C4-2B (cell line): ENCODE results near the gene ZNF28.
"Not testable (repeated sequence)": the region's sequence is repeated elsewhere in the genome, so short reads cannot be mapped to it uniquely, and the experiment has no call there.

ENCODE experiments used
- H3K27ac ChIP-seq: fragments of 450-650 bp; 2 replicates; pipeline ENCODE4 v1.5.1; 2017
- ZFX ChIP-seq: fragments of 450-650 bp; IDR thresholded peaks from 2 replicates; pipeline ENCODE4 v1.6.1; 2017
- TF ChIP-seq, protein P1 (sequence below): fragments of 450-650 bp; conservative IDR thresholded peaks from 2 replicates; pipeline ENCODE4 v1.5.1; 2017; ENCODE audit warnings: mild to moderate bottlenecking

Gene ZNF28

DNA sequence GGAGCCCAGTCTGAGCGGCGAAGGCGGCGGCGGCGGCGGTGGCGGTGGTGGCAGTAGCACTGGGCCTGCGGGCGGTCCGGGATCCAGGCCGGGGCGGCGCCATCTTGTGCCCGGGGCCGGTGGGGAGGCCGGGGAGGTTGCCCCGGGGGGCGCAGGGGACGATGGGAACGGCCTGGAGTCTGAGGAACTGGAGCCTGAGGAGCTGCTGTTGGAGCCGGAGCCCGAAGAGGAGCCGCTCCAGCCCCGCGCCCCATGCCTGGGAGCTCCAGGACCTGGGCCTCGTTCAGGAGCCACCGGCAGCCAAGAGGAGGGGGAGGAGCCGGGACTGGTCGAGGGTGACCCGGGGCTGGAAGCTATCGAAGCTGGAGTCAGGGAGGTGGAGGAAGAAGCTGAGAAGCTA is 11.6 kb downstream of the ZNF28 start:
- no peak for TF ChIP-seq ZFX
- TF ChIP-seq, protein P1, sequence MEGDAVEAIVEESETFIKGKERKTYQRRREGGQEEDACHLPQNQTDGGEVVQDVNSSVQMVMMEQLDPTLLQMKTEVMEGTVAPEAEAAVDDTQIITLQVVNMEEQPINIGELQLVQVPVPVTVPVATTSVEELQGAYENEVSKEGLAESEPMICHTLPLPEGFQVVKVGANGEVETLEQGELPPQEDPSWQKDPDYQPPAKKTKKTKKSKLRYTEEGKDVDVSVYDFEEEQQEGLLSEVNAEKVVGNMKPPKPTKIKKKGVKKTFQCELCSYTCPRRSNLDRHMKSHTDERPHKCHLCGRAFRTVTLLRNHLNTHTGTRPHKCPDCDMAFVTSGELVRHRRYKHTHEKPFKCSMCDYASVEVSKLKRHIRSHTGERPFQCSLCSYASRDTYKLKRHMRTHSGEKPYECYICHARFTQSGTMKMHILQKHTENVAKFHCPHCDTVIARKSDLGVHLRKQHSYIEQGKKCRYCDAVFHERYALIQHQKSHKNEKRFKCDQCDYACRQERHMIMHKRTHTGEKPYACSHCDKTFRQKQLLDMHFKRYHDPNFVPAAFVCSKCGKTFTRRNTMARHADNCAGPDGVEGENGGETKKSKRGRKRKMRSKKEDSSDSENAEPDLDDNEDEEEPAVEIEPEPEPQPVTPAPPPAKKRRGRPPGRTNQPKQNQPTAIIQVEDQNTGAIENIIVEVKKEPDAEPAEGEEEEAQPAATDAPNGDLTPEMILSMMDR, result no peak
- no peak overlapping the region for H3K27ac ChIP-seq

DNA sequence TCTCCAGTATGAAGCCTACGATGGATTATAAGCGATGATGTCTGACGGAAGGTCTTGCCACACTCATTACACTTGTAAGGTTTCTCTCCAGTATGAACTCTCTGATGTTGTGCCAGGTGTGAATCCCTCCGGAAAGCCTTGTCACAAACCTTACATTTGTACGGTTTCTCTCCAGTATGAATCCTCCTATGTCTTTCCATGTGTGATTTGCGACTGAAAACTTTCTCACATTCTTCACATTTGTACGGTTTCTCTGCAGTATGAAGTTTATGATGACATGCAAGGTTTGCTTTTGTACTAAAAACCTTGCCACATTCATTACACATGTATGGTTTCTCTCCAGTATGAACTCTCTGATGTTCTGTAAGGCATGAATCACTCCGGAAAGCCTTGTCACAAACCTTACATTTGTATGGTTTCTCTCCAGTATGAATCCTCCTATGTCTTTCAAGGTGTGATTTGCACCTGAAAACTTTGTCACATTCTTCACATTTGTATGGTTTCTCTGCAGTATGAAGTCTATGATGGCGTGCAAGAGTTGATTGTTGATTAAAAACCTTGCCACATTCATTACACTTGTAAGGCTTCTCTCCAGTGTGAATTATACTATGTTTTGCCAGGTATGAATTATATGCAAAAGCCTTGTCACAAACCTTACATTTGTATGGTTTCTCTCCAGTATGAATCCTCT is 21.3 kb downstream of the ZNF28 start:
- H3K27ac ChIP-seq, result not testable (repeated sequence)

DNA sequence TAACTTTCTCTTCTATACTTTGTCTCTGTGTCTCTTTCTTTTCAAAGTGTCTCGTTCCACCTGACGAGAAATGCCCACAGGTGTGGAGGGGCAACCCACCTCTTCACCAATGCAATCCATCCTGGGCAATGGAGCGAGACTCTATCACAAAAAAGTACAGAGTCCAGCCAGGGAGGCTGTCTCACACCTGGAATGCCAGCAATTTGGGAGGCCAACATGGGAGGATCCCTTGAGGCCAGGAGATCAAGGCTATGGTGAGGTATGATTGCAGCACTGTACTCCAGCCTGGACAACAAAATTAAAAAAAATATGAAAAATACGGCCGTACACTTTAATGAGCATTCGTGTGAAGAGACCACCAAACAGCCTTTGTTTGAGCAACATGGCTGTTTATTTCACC is 32.0 kb downstream of the ZNF28 start:
- no peak overlapping the region for H3K27ac ChIP-seq
- TF ChIP-seq, protein P1, result no peak
- TF ChIP-seq ZFX, result no peak

DNA sequence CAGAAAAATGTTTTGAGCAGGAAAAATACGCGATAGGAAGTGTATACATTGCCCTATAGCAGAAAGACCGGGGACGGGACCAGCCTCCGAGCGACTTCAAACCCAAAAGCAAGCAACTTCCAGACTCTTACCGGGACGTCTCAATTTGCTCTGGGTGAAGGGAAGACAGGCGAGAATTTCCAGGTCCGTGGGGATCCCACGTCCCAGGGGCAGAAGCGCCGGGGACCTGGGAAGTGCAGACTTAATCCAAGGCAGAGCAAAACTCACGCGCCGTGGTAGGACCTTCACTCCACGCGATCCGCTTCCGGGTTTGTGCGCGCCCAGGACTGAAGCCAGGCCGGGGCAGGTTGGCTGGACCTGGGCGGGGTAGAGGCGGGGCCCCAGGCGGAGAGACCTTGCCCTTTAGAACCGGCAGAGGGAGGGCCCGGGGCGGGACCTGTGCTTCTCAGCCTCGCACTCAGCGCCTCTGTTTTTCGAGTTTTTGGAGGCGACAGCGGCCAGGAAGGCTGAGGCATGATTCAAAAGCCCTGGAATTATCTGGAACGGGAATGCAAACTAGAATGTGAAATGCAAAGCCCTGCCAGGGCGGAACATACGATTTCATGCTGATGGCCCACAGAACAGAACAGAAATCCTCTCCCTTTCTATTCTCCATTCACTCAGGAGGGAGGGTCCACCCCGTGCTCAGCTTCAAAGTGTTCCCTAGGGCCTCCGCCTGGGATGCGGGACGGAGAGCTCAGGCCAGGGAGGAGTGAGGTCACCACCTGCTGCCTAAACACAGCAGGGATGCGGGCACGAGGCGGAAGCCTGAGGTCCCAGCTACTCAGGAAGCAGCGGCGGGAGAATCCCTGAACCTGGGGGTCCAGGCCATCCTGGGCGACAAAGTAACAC is 34.7 kb downstream of the ZNF28 start, which contains the start of gene ZNF600:
ZNF600 (minus strand) TSS at position 328 of the 891 bp plus-strand sequence. CDS start 7,903 bp downstream, outside the sequence.
- H3K27ac ChIP-seq, result peak within 1 kb of the TSS; percentile 69

DNA sequence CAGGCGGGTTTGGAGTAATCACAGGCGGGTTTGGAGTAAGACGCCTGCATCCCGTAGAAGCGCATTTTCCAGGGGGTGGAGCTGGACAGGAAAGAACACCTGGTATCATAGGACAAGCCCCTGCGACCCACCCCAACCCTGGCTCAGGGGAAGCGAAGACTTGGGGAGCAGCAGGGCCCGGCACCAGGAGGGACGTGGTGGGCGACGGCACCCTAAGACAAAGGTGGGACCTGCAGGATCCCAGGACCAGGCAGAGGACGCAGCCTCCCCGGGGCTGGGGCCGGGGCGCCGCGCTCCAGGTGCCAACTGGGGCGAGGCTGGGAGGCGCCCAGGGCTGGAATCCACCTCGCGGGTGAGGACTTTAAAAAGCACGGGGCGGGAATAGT is 35.4 kb downstream of the ZNF28 start:
- TF ChIP-seq, protein P1, result no peak
- no peak for TF ChIP-seq ZFX
- peak overlapping the region; percentile 69 for H3K27ac ChIP-seq

DNA sequence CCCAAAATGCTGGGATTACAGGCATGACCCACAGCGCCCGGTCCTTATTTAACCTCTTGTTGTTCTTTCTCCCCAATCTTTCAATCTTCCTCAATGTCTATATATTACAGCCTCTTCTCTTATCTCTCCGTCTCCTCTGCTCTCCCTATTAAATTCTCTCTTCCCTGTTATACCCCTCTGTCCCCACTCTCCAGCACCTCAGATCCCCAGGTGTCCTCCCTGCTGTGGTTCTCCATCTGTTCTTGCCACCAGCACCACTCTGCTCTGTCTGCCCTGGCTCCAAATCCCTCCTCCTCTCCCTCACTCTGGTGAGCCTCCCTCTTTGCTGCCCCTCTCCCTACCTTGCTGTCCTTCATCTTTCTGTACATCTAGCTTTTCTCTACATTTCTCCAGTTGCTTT is 35.9 kb downstream of the ZNF28 start:
- peak overlapping the region; percentile 69; the same call in 1 of the 2 replicates for H3K27ac ChIP-seq
- TF ChIP-seq, protein P1, result no peak
- no peak for TF ChIP-seq ZFX

DNA sequence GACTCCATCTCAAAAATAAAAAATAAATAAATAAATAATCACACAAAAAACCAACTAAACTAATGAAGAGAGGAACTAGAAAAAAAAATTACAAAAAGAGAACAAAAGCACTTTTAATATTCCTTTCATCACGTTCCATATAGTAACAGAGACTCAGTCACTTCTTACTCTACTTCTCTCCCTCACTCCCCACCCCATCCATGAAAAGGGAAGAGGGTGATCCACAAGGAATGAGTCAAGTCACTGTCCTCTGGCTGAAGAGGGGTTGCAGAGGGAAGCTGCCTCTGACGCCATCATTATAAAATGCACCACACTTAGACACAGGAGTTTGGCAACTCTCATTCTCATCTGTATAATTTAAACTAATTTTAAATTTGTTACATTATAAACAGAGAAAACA is 38.6 kb downstream of the ZNF28 start:
- not testable (repeated sequence) for H3K27ac ChIP-seq

DNA sequence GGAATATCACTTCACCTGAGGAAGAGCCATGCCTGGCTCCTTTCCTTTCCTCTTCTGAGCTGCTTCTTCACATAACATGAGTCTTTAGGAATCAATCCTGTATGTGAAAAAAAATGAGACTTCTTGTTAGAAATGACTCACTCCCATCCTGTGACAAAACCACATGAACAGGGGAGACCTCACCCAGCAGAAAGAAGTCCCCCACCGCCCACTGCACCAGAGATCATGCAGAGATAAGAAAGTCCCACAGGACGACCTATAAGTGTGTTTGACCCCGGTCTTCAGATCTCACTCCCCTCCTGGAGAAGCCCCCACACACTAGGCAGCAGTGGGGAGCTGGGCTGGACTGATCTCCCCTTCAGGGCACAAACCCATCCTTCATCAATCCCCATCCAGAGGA is 42.6 kb downstream of the ZNF28 start:
- no peak for TF ChIP-seq ZFX
- TF ChIP-seq, protein P1, result no peak
- no peak overlapping the region for H3K27ac ChIP-seq

DNA sequence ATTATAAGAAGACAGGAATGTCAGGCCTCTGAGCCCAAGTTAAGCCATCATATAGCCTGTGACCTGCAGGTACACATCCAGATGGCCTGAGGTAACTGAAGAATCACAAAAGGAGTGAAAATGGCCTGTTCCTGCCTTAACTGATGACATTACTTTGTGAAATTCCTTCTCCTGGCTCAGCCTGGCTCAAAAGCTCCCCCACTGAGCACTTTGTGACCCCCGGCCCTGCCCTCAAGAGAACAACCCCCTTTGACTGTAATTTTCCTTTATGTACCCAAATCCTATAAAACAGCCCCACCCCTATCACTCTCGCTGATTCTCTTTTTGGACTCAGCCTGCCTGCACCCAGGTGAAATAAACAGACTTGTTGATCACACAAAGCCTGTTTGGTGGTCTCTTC is 65.0 kb downstream of the ZNF28 start:
- not testable (repeated sequence) for H3K27ac ChIP-seq
